ENCODE measurements around the gene GLI1. TPM values are rescaled to one million over a fixed set of nuclear protein-coding genes. Genes with fewer than 3 reads are reported as not detected.

The GLI1 gene
- total RNA-seq, 2 donors from 2014 or later, result 1.7 to 11.5 TPM

DNA sequence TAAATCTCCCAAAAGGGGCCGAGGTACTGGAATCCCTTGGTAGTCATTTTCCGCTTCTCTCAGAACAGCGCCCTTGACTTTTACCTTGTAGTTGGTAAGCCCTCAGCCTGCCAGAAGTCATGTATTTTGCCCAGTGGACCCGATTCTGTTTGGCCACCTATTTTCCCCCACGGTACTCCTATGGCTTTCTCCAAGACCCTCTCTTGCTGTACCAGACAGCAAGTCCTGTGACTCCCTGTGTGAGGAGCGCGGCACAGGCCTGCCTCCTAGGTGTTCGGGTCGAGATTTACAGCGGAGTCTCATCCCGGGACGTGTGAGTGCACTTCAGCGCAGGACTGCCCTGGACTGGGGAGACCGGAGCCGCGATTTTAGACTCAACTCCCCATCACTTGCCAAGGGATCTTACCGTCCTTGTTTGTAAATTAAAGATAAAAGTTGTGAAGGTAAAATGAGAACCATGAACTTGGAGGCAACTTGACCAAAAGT is 62.0 kb downstream of the GLI1 start:
- H3K27me3 ChIP-seq (replicated peaks; ENCODE audit: insufficient read depth), result no peaks in the 10 kb centered on the region

More for the DNA sequence above, 62.0 kb downstream of the GLI1 start:
- TF ChIP-seq POLR2A (IDR thresholded peaks at IDR 0.05), result no peak
- no peak for TF ChIP-seq POLR2AphosphoS5 (IDR thresholded peaks at IDR 0.05)
- TF ChIP-seq, protein P1, sequence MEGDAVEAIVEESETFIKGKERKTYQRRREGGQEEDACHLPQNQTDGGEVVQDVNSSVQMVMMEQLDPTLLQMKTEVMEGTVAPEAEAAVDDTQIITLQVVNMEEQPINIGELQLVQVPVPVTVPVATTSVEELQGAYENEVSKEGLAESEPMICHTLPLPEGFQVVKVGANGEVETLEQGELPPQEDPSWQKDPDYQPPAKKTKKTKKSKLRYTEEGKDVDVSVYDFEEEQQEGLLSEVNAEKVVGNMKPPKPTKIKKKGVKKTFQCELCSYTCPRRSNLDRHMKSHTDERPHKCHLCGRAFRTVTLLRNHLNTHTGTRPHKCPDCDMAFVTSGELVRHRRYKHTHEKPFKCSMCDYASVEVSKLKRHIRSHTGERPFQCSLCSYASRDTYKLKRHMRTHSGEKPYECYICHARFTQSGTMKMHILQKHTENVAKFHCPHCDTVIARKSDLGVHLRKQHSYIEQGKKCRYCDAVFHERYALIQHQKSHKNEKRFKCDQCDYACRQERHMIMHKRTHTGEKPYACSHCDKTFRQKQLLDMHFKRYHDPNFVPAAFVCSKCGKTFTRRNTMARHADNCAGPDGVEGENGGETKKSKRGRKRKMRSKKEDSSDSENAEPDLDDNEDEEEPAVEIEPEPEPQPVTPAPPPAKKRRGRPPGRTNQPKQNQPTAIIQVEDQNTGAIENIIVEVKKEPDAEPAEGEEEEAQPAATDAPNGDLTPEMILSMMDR (IDR thresholded peaks at IDR 0.05), result peak in 1 of 4 experiments; percentile 6
- Histone ChIP-seq H3K4me3 (peak overlapping the region; percentile 85 to 87), H3K36me3 (peaks cover 5% of the 10 kb centered on the region in 2 donors), H3K4me1 (replicated peaks) (peaks cover 25% of the 10 kb centered on the region), H3K9me3 (no peaks in the 10 kb centered on the region), H3K27ac (peak overlapping the region; percentile 99)
- DNase-seq (ENCODE audit: low spot score), result peak; percentile 40
- WGBS, result 26% methylated on average over 17 of the region's 17 CpGs
- intact Hi-C loops (cut with DNase I), result loop anchor here (5.0 kb wide), 1 partner anchor 86 kb away; no protein-coding TSS in a partner anchor

MicroRNA genes within 50 kb of the gene (microRNA counts, 767-probe panel; counts per million panel counts)
- microRNA hsa-miR-616-3p, result 431 to 659 counts per million in 2 donors

Small RNAs within 50 kb of the gene (microRNA-seq; reads per million reads assigned to microRNA genes)
- gene MIR616 (0.59 reads per million), gene MIR6758 (0.25 reads per million)

Small RNAs within 50 kb of the gene (small RNA-seq; reads per million reads assigned to genes)
- gene MIR616 (0 reads per million in 2 donors), gene RNU6-879P (0 reads per million in 2 donors)

Other genes starting within 250 kb of the GLI1 start
- 10 to 100 TPM; 10.2 to 18.1 TPM for gene NXPH4, start 243.0 kb upstream of the GLI1 start, total RNA-seq
- 10 to 100 TPM; 49.6 to 51.4 TPM for gene SHMT2, start 230.1 kb upstream of the GLI1 start, total RNA-seq
- 10 to 100 TPM in 1 of 2 donors, 1 to 10 TPM in 1; 4.8 to 20.9 TPM for gene STAC3, start 208.6 kb upstream of the GLI1 start, total RNA-seq
- gene R3HDM2, start 28.7 kb upstream of the GLI1 start, total RNA-seq, result 10 to 100 TPM; 38.7 to 80.9 TPM
- gene INHBC, start 25.0 kb upstream of the GLI1 start, total RNA-seq, result under 1 TPM; 0.46 to 0.57 TPM
- gene INHBE, start 4.5 kb upstream of the GLI1 start, total RNA-seq, result not detected
- gene ARHGAP9, start 20.1 kb downstream of the GLI1 start, total RNA-seq, result 10 to 100 TPM in 1 of 2 donors, 1 to 10 TPM in 1; 3.5 to 13.6 TPM
- 10 to 100 TPM; 67.2 to 90.0 TPM for gene MARS1, start 28.3 kb downstream of the GLI1 start, total RNA-seq
- 10 to 100 TPM; 39.0 to 51.8 TPM for gene DDIT3, start 60.7 kb downstream of the GLI1 start, total RNA-seq
- 10 to 100 TPM; 54.5 to 92.1 TPM for gene MBD6, start 63.0 kb downstream of the GLI1 start, total RNA-seq
- 100 to 1,000 TPM; 131 to 157 TPM for gene DCTN2, start 87.4 kb downstream of the GLI1 start, total RNA-seq
- gene KIF5A, start 90.3 kb downstream of the GLI1 start, total RNA-seq, result 1 to 10 TPM in 1 of 2 donors, under 1 TPM in 1; 0.50 to 3.7 TPM
- gene PIP4K2C, start 131.4 kb downstream of the GLI1 start, total RNA-seq, result 10 to 100 TPM; 37.4 to 51.1 TPM
- 10 to 100 TPM; 42.2 to 59.9 TPM for gene DTX3, start 145.0 kb downstream of the GLI1 start, total RNA-seq
- gene ARHGEF25, start 151.7 kb downstream of the GLI1 start, total RNA-seq, result 10 to 100 TPM; 16.6 to 32.5 TPM
- 1 to 10 TPM; 2.2 to 6.7 TPM for gene B4GALNT1, start 173.4 kb downstream of the GLI1 start, total RNA-seq
- gene OS9, start 234.3 kb downstream of the GLI1 start, total RNA-seq, result 100 to 1,000 TPM; 210 to 321 TPM

All from prostate gland (tissue), 2 donors.